Pulmonary artery endothelial cell (primary cell): ENCODE measurements around the gene AKAP7. TPM values are rescaled to one million over a fixed set of nuclear protein-coding genes. Genes with fewer than 3 reads are reported as not detected.

Experiments used
- DNase-seq: peaks from one replicate; pipeline ENCODE4 v3.0.0-alpha.2; 2011; ENCODE audit warnings: low read depth, low spot score
- total RNA-seq: library from RNA; depleted of rRNA; stranded (reverse); fragments of >200 nt; gene quantifications from 2 replicates; pipeline ENCODE4 v1.2.3, GENCODE V29; 2014

The AKAP7 gene
- total RNA-seq, 1 donor from 2014 or later, result 3.2 TPM

GRCh38 chr6:131134220-131134979 is 867 bp upstream of the AKAP7 start:
- no peak for DNase-seq

- no peak for DNase-seq
These were observed 355 bp upstream of the AKAP7 start for GRCh38 chr6:131134980-131135243.

GRCh38 chr6:131136021-131136786 is 937 bp downstream of the AKAP7 start:
- DNase-seq, result no peak

GRCh38 chr6:131139599-131139998 is 4.3 kb downstream of the AKAP7 start:
- DNase-seq, result no peak

- DNase-seq, result no peak
These were observed 8.1 kb downstream of the AKAP7 start for GRCh38 chr6:131143319-131143718.

GRCh38 chr6:131146865-131147264 is 11.6 kb downstream of the AKAP7 start:
- no peak for DNase-seq

- no peak for DNase-seq
These were observed 21.1 kb downstream of the AKAP7 start for GRCh38 chr6:131156411-131156810.

- DNase-seq, result no peak
These were observed 24.3 kb downstream of the AKAP7 start for GRCh38 chr6:131159578-131159977.

GRCh38 chr6:131160254-131160758 is 25.0 kb downstream of the AKAP7 start:
- no peak for DNase-seq

GRCh38 chr6:131161987-131162386 is 26.7 kb downstream of the AKAP7 start:
- DNase-seq, result no peak

GRCh38 chr6:131163886-131164285 is 28.6 kb downstream of the AKAP7 start:
- DNase-seq, result no peak

GRCh38 chr6:131164506-131164905 is 29.2 kb downstream of the AKAP7 start:
- DNase-seq, result no peak

GRCh38 chr6:131167773-131168172 is 32.5 kb downstream of the AKAP7 start:
- no peak for DNase-seq

GRCh38 chr6:131169613-131170012 is 34.3 kb downstream of the AKAP7 start:
- no peak for DNase-seq

- no peak for DNase-seq
These were observed 37.0 kb downstream of the AKAP7 start for GRCh38 chr6:131172222-131172621.

GRCh38 chr6:131173680-131174079 is 38.4 kb downstream of the AKAP7 start:
- DNase-seq, result no peak

GRCh38 chr6:131175564-131175963 is 40.3 kb downstream of the AKAP7 start:
- DNase-seq, result no peak

- DNase-seq, result no peak
These were observed 42.7 kb downstream of the AKAP7 start for GRCh38 chr6:131177996-131178395.

GRCh38 chr6:131182991-131183425 is 47.7 kb downstream of the AKAP7 start:
- no peak for DNase-seq

GRCh38 chr6:131183427-131184095 is 48.3 kb downstream of the AKAP7 start:
- no peak for DNase-seq

- no peak for DNase-seq
These were observed 56.3 kb downstream of the AKAP7 start for GRCh38 chr6:131191590-131191989.

GRCh38 chr6:131197716-131198115 is 62.4 kb downstream of the AKAP7 start:
- DNase-seq, result no peak
